Fibroblast of mammary gland (primary cell): ENCODE results near the gene NRARP.

Source experiments
- DNase-seq: peaks from one replicate; pipeline ENCODE4 v3.0.0-alpha.2; 2010; ENCODE audit warnings: low read depth
- H3K4me3 ChIP-seq: 2 replicates; pipeline ENCODE4 v1.5.1; 2011; ENCODE audit warnings: low read depth, mild to moderate bottlenecking, low read length, moderate library complexity; ENCODE audit not compliant: control insufficient read depth
- CTCF ChIP-seq: conservative IDR thresholded peaks from 2 replicates; pipeline ENCODE4 v1.5.1; 2011; ENCODE audit warnings: low read depth, low read length, inconsistent platforms; ENCODE audit not compliant: control insufficient read depth, insufficient read depth

The NRARP gene

GRCh38 chr9:137295238-137295811 lies 6.7 kb downstream of the NRARP start:
- no peak for DNase-seq
- H3K4me3 ChIP-seq, result no peak overlapping the region

GRCh38 chr9:137294681-137295237 lies 7.3 kb downstream of the NRARP start:
- TF ChIP-seq CTCF, result peak; percentile 31
- peak; percentile 33 for DNase-seq
- H3K4me3 ChIP-seq, result no peak overlapping the region

More at GRCh38 chr9:137295238-137295811, 6.7 kb downstream of the NRARP start:
- TF ChIP-seq CTCF, result no peak

GRCh38 chr9:137294091-137294680 lies 7.9 kb downstream of the NRARP start:
- TF ChIP-seq CTCF, result no peak
- H3K4me3 ChIP-seq, result no peak overlapping the region
- DNase-seq, result peak; percentile 63

GRCh38 chr9:137293482-137294090 lies 8.5 kb downstream of the NRARP start:
- no peak for DNase-seq
- TF ChIP-seq CTCF, result no peak
- H3K4me3 ChIP-seq, result no peak overlapping the region

GRCh38 chr9:137293094-137293481 lies 9.0 kb downstream of the NRARP start:
- no peak for DNase-seq

GRCh38 chr9:137286975-137287383 lies 15.1 kb downstream of the NRARP start:
- peak; percentile 47 for TF ChIP-seq CTCF
- H3K4me3 ChIP-seq, result no peak overlapping the region
- DNase-seq, result peak; percentile 71

More at GRCh38 chr9:137293094-137293481, 9.0 kb downstream of the NRARP start:
- H3K4me3 ChIP-seq, result no peak overlapping the region
- TF ChIP-seq CTCF, result no peak
